ENCODE results near the gene SPPL3.
A peak's percentile ranks its signal among the peaks of the same experiment; 100 is the strongest.

SPPL3 gene

DNA sequence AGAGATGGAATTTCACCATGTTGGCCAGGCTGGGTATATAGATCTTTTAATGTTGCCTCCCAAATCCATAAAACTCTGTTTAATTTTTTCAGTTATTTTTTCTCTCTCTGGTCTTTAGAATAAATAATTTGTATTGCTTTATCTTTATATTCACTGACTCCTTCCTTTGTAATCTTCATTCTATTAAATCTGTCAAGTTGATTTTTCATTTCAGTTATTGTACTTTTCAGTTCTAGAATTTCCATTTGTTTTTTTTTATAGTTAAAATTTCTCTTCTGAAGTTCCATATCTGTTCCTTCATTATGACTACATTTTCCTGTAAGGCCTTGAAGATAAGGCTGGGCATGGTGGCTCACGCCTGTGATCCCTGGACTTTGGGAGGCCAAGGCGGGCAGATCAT, 13.6 kb upstream of the SPPL3 start:
- TF ChIP-seq, protein P1, sequence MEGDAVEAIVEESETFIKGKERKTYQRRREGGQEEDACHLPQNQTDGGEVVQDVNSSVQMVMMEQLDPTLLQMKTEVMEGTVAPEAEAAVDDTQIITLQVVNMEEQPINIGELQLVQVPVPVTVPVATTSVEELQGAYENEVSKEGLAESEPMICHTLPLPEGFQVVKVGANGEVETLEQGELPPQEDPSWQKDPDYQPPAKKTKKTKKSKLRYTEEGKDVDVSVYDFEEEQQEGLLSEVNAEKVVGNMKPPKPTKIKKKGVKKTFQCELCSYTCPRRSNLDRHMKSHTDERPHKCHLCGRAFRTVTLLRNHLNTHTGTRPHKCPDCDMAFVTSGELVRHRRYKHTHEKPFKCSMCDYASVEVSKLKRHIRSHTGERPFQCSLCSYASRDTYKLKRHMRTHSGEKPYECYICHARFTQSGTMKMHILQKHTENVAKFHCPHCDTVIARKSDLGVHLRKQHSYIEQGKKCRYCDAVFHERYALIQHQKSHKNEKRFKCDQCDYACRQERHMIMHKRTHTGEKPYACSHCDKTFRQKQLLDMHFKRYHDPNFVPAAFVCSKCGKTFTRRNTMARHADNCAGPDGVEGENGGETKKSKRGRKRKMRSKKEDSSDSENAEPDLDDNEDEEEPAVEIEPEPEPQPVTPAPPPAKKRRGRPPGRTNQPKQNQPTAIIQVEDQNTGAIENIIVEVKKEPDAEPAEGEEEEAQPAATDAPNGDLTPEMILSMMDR (conservative IDR thresholded peaks at IDR 0.05): no peak
- no peak overlapping the region for H3K27ac ChIP-seq

DNA sequence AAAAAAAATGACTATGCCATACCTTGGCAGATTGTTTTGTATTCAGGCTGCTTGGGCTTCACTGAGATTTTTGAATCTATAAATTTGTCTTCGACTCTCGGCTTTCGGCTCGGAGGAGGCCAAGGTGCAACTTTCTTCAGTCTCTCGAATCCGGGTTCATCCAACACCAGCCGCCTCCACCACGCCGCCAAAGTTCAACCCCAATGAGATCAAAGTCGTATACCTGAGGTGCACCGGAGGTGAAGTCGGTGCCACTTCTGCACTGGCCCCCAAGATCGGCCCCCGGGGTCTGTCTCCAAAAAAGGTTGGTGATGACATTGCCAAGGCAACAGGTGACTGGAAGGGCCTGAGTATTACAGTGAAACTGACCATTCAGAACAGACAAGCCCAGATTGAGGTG, 12.4 kb upstream of the SPPL3 start:
- H3K27ac ChIP-seq: no peak overlapping the region
- TF ChIP-seq, protein P1 (conservative IDR thresholded peaks at IDR 0.05): no peak

DNA sequence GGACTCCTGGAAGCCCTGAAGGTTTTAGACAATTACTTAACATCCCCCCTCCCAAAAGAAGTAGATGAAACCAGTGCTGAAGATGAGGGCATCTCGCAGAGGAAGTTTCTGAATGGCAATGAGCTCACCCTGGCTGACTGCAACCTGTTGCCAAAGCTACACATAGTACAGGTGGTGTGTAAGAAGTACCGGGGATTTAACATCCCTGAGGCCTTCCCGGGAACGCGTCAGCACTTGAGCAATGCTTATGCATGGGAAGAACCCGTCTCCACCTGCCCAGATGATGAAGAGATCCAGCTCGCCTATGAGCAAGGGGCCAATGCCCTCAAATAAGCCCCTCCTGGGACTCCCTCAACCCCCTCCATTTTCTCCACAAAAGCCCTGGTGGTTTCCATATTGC, 10.6 kb upstream of the SPPL3 start:
- no peak overlapping the region for H3K27ac ChIP-seq
- TF ChIP-seq, protein P1 (conservative IDR thresholded peaks at IDR 0.05): no peak

GRCh38 chr12:120909633-120910298, 5.6 kb upstream of the SPPL3 start:
- TF ChIP-seq, protein P1 (conservative IDR thresholded peaks at IDR 0.05): no peak

GRCh38 chr12:120905856-120906384, 1.8 kb upstream of the SPPL3 start:
- TF ChIP-seq, protein P1 (conservative IDR thresholded peaks at IDR 0.05): no peak
- no peak overlapping the region for H3K27ac ChIP-seq

More at GRCh38 chr12:120909633-120910298, 5.6 kb upstream of the SPPL3 start:
- H3K27ac ChIP-seq: no peak overlapping the region

DNA sequence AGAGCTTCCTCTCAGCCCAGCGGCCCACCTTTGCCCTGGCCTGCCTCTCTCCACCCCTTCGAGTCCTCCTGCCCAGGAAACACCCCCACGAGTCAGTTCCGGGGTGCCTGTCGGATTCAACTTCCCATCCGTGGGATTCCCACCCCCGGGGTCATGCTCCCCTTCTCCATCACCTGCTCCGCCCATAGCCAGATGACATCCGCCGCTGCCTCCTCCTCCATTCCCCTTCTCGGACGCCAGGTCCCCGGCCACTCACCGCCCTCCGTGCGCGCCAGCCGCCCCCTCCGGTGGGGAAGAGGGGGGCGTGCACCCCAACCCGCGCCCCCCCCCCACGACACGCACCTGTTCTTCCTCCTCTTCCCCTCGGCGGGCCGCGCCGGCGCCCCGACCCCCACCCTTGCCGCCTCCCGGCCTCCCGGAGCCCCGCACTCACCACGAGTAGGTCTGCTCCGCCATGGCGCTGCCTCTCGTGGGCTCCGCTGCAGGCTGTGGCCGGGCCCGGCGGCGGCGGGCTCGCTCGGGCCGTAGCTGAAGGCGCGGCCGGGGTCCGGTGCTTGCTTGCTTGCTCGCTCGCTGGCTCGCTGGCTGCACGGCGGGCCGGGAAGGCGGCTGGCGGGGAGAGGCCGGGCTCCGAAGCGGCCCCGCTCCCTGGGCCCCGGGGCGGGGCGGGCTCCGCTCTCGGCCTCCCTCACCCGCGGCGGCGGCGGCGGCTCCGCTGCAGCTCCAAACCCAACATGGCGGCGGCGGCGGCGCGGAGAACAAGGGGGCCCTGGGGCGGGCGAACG, 554 bp downstream of the SPPL3 start:
- H3K27ac ChIP-seq: peak overlapping the region; percentile 97
- TF ChIP-seq, protein P1 (conservative IDR thresholded peaks at IDR 0.05): no peak

DNA sequence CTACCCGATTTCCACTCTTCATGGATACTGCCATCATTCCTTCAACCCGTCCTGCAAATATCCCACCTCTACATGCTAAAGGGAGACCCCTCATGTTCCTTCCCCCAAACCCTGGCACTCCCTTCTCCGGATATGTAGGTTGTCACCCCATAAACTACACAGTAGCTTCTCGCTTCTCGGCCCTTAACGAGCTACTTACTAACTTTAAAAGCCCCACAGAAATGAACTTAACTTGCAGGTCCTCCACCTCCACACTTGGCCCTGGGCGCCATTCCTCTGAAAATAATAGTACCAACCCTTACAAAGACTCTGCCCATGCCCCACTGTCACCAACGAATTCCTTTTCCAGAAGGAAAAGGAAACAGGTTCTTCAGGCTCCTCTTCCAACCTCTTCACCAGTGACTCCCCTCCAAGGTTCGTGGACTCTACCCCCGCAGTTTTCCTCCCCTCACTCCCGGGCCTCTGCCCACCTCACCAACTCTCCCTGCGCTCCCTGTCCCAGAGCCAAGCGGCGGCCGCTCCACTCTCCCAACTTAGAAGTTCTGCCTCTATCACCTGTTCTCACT, 1.2 kb downstream of the SPPL3 start:
- TF ChIP-seq, protein P1 (conservative IDR thresholded peaks at IDR 0.05): no peak
- H3K27ac ChIP-seq: peak overlapping the region; percentile 97
